ENCODE data around the gene KCMF1.

DNA sequence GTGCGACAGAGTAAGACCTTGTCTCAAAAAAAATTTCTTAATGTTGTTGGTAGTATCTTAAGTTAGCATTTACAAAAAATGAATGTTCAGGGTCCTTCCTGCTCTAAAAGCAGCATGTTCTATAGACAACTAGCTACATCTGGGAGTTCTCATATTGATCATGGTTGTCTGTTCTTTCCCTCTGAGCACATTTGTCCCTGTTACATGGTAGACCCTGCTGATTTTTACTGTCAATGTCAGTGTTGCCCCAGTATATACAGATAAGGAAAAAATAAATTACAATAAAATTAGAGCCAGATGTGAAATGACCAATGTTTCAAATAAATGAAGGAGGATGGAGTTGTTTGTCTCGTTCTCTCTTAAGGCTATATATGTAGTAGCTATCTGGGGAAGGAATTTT, 63.2 kb downstream of the KCMF1 start:
- TF ChIP-seq, protein P1, sequence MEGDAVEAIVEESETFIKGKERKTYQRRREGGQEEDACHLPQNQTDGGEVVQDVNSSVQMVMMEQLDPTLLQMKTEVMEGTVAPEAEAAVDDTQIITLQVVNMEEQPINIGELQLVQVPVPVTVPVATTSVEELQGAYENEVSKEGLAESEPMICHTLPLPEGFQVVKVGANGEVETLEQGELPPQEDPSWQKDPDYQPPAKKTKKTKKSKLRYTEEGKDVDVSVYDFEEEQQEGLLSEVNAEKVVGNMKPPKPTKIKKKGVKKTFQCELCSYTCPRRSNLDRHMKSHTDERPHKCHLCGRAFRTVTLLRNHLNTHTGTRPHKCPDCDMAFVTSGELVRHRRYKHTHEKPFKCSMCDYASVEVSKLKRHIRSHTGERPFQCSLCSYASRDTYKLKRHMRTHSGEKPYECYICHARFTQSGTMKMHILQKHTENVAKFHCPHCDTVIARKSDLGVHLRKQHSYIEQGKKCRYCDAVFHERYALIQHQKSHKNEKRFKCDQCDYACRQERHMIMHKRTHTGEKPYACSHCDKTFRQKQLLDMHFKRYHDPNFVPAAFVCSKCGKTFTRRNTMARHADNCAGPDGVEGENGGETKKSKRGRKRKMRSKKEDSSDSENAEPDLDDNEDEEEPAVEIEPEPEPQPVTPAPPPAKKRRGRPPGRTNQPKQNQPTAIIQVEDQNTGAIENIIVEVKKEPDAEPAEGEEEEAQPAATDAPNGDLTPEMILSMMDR (IDR thresholded peaks at IDR 0.05; ENCODE audit: insufficient read depth, low read depth, low read length), result no peak
- TF ChIP-seq EZH2 (IDR thresholded peaks at IDR 0.05; ENCODE audit: insufficient read depth, low read length), result no peak
